Brain microvascular endothelial cell (primary cell): ENCODE results near the gene LRRC25.

ENCODE experiments used
- DNase-seq: peaks from one replicate; pipeline ENCODE4 v3.0.0-alpha.2; 2020
- H3K27ac ChIP-seq: fragments of 250-450 bp; sonication (Bioruptor Pico); 2 replicates; pipeline ENCODE4 v1.5.1; 2020; ENCODE audit warnings: mild to moderate bottlenecking, moderate library complexity
- H3K27me3 ChIP-seq: fragments of 250-450 bp; sonication (Bioruptor Pico); replicated peaks from 2 replicates; pipeline ENCODE4 v1.5.1; 2020; ENCODE audit warnings: mild to moderate bottlenecking
- H3K36me3 ChIP-seq: fragments of 250-450 bp; sonication (Bioruptor Pico); replicated peaks from 2 replicates; pipeline ENCODE4 v1.5.1; 2020; ENCODE audit warnings: mild to moderate bottlenecking
- H3K4me3 ChIP-seq: 2 replicates; pipeline ENCODE4 v1.5.1; 2011; ENCODE audit warnings: low read depth, mild to moderate bottlenecking, control low read depth, low read length, moderate library complexity
- CTCF ChIP-seq: IDR thresholded peaks from 2 replicates; pipeline ENCODE4 v1.5.1; 2011; ENCODE audit warnings: low read depth, mild to moderate bottlenecking, moderate library complexity, low read length, control low read depth, inconsistent platforms; ENCODE audit errors: missing control alignments
- in situ Hi-C: cut with HindIII; loops from 2 replicates; pipeline ENCODE4 v1.10.0; 2017; ENCODE audit warnings: low sequenced_read_pairs, low pct_ligation_motif_present

Gene LRRC25

DNA sequence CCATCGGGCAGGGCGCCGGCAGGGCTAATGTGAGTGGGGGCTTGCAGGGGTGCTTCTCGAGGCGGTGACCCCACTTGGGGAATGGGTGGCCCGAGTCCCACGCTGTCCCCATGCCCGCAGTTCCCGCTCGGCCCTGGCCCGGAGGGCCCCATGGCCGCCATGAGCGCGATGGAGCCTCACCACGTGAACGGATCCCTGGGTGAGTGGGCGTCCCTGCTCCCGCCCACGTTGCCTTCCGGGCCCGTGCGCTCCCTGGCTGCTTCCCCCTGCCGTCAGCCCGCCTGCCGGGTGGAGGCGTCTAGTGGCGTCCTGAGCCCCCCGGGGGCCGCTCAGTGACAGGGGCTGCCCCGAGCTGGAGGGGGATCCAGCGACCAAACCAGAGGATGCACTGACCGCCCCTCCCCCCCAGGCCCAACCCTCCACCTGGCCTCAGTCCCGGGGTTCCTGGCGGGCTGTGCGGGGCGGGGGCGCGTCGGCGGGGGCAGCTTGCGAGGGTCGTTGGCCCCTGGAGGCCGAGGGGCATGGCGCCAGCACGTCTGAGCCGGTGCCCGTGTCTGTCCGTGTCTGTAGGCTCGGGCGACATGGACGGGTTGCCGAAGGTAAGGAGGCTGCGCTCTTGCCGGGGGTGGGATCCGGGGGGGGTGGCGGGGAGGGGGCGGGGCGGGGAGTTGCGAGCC is 35.7 kb upstream of the LRRC25 start:
- H3K36me3 ChIP-seq, result peaks cover 16% of the 10 kb centered on the region
- H3K27ac ChIP-seq, result no peak overlapping the region
- H3K4me3 ChIP-seq, result peak overlapping the region; percentile 58
- H3K27me3 ChIP-seq, result no peaks in the 10 kb centered on the region
- DNase-seq, result no peak
- no peak for TF ChIP-seq CTCF
- in situ Hi-C loops, result no loop called here

DNA sequence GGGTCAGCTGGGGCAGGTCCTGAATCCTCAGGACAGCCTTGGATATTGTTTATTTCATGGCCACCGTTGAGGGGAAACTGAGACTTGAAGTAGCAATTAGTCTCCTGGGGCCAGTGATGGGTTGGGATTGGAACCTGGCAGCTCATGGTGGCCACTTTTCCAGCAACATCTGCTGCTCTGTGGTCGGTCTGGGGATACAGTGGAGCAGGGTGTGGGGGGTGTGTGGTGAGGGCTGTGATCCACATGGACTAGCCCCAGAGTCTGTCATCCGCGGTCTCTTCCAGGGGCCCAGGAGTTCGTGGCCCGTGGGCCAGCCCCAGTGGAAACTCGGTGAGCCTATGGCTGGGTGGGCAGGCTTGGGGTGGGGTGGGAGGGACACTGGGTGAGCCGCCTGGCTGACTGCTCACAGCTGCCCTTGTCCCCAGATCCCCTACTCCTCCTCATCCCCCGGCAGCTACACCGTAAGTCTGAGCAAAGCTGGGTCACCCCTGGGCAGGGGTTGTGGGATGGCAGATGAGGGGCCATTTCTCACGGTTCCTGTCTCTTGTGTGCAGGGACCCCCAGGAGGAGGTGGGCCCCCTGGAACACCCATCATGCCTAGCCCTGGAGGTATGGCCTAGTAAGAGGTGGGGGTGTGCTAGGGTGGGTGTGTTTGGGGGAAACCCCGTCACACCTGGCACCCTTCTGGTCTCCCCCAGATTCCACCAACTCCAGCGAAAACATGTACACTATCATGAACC is 35.0 kb upstream of the LRRC25 start:
- no peaks in the 10 kb centered on the region for H3K27me3 ChIP-seq
- H3K36me3 ChIP-seq, result peaks cover 18% of the 10 kb centered on the region
- no peak for DNase-seq
- H3K4me3 ChIP-seq, result peak overlapping the region; percentile 58
- in situ Hi-C loops, result no loop called here
- TF ChIP-seq CTCF, result no peak
- H3K27ac ChIP-seq, result no peak overlapping the region

DNA sequence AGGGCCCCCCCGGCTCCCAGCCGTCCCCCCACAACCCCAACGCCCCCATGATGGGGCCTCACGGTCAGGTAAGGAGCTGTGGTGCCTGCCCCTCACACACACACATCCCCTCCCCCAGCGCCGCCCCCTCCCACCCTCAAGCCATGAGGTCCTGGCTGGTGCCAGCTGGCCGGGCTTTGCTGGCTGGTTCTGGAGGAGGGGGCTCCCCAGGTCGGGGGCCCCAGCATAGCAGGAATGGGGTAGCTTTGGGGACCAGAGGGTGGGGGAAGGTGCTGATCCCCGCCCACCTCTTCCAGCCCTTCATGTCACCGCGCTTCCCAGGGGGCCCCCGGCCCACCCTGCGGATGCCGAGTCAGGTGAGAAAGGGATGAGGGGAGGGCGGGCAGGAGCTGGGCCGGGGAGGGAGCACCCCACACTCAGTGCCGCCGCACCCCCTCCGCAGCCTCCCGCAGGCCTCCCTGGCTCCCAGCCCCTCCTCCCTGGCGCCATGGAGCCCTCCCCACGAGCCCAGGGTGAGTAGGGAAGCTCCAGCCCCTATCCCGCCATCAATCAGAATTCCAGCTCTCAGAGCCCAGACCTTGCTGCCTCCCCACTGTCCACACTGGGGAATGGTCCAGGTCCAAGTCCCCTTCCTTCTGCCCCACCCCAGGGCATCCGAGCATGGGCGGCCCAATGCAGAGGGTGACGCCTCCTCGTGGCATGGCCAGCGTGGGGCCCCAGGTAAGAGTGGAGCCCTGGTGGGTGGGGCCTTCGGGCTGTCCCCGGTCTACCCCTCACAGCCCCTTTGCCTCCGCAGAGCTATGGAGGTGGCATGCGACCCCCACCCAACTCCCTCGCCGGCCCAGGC is 34.2 kb upstream of the LRRC25 start:
- no peak for DNase-seq
- no peak overlapping the region for H3K27ac ChIP-seq
- in situ Hi-C loops, result no loop called here
- TF ChIP-seq CTCF, result no peak
- peaks cover 19% of the 10 kb centered on the region for H3K36me3 ChIP-seq
- no peaks in the 10 kb centered on the region for H3K27me3 ChIP-seq
- no peak overlapping the region for H3K4me3 ChIP-seq

DNA sequence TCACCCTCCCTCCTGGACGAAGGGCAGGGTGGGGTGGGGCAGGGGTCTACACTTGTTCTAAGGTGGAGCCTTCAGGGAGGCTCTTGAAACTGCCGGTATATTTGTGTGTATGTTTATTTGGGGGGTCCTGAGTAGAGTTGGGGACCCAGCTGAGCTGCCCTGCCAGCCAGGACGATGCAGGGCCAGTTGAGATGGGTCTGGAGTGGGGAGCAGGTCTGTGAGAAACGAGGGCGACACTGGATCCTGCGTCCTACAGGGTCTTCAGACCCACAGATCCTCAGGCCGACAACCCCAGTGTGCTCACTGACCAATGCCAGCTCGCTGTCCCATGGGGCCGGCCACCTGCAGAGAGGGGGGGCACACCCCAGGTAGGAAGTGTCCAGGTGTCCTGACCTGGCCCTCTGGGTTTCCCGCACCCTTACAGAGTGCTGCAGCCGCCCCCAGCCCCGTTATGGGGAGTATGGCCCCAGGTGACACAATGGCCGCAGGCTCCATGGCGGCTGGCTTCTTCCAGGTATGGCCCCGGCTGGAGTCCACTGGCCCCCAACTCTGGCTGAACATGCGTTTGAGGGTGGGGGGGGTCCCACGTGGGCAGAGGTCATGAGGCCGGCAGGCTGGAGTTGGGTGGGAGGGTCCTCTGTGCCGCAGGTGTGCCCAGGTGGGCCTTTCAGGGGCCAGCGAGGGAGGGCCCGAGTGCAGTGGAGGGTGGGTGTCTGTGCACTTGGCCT is 33.2 kb upstream of the LRRC25 start:
- no peak overlapping the region for H3K27ac ChIP-seq
- H3K4me3 ChIP-seq, result no peak overlapping the region
- no peak for TF ChIP-seq CTCF
- H3K27me3 ChIP-seq, result no peaks in the 10 kb centered on the region
- no peak for DNase-seq
- in situ Hi-C loops, result no loop called here
- H3K36me3 ChIP-seq, result peaks cover 10% of the 10 kb centered on the region

DNA sequence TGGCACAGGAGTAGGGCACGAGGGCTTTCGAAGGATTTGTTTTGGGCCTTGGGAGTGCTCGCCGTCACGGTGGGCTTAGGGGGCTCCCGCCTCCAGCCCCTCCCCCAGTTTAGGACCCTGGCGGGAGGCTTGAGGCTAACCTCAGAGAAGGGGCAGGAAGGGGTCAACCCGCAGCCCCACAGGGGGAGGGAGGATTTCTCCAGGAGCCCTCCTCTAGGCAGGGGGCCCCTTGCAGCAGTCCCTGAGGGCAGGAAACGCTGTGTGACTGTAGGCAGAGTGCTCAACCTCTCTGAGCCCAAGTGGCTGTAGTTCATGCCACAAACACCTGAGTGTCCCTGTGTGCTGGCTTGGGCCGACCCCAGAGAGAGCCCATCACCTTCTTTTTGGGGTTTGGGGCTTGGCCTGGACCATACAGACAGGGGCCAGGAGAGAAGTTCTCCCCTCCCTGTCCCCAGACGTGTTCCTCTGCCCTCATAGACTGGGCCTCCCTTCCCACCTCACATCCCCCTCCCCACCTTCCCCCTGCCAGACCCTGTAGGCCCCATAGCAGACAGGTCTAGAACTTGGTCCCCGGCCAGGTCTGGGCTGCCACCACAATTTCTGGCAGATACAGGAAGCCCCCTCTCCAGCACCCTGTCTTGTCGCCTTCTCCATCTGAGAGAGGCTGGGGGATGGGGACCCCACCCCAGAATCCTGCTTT is 32.4 kb upstream of the LRRC25 start:
- Histone ChIP-seq H3K27me3 (no peaks in the 10 kb centered on the region), H3K4me3 (peak overlapping the region; percentile 41), H3K36me3 (peaks cover 3% of the 10 kb centered on the region), H3K27ac (peak overlapping the region; percentile 87)
- in situ Hi-C loops, result no loop called here
- TF ChIP-seq CTCF, result no peak
- DNase-seq, result no peak
